Stimulated activated naive CD8-positive, alpha-beta T cell treated with anti-CD3 and anti-CD28 coated beads, Interleukin-15, Interleukin-2, amounts not matched to agents 100 U/mL and 50 U/mL, for 24 hours (primary cell): Measurements from ENCODE around the gene PNMT.
A peak's percentile ranks its signal among the peaks of the same experiment; 100 is the strongest.

Source experiments
- ATAC-seq: fragments of 150-1000 bp; cut with Tn5 transposase; one replicate; pipeline ENCODE4 v1.10.0; 2021
- DNase-seq: peaks from one replicate; pipeline ENCODE4 v3.0.0; 2021

PNMT gene

GRCh38 chr17:39633570-39634183 lies 34.6 kb upstream of the PNMT start:
- DNase-seq (no peak), ATAC-seq (no peak)

GRCh38 chr17:39634384-39634871 lies 33.8 kb upstream of the PNMT start:
- DNase-seq, result no peak
- no peak for ATAC-seq

- DNase-seq, result no peak
- ATAC-seq, result no peak
Observed at GRCh38 chr17:39635614-39636176, 32.6 kb upstream of the PNMT start.

- DNase-seq (no peak), ATAC-seq (peak; percentile 1)
Observed at GRCh38 chr17:39636587-39636926, 31.7 kb upstream of the PNMT start.

- peak; percentile 94 for ATAC-seq
- DNase-seq, result peak; percentile 96
Observed at GRCh38 chr17:39636927-39637736, 31.1 kb upstream of the PNMT start, which contains the start of gene STARD3. Gene STARD3 (plus strand): TSS chr17:39637144. CDS start chr17:39653532, 16,388 bp downstream.

GRCh38 chr17:39638317-39638716 lies 29.9 kb upstream of the PNMT start:
- DNase-seq (no peak), ATAC-seq (no peak)

GRCh38 chr17:39639043-39639442 lies 29.2 kb upstream of the PNMT start:
- no peak for DNase-seq
- no peak for ATAC-seq

GRCh38 chr17:39639566-39640458 lies 28.4 kb upstream of the PNMT start:
- ATAC-seq (no peak), DNase-seq (no peak)

- DNase-seq (no peak), ATAC-seq (no peak)
Observed at GRCh38 chr17:39640591-39641031, 27.6 kb upstream of the PNMT start.

GRCh38 chr17:39641097-39641496 lies 27.2 kb upstream of the PNMT start:
- ATAC-seq (no peak), DNase-seq (no peak)

GRCh38 chr17:39641883-39642282 lies 26.4 kb upstream of the PNMT start:
- no peak for DNase-seq
- ATAC-seq, result no peak

GRCh38 chr17:39642291-39643074 lies 25.8 kb upstream of the PNMT start:
- DNase-seq, result no peak
- no peak for ATAC-seq

- ATAC-seq (no peak), DNase-seq (no peak)
Observed at GRCh38 chr17:39643271-39643670, 25.0 kb upstream of the PNMT start.

- ATAC-seq, result no peak
- DNase-seq, result no peak
Observed at GRCh38 chr17:39647256-39647655, 21.0 kb upstream of the PNMT start.

- no peak for ATAC-seq
- DNase-seq, result no peak
Observed at GRCh38 chr17:39648616-39649366, 19.5 kb upstream of the PNMT start.

GRCh38 chr17:39650121-39650579 lies 18.1 kb upstream of the PNMT start:
- DNase-seq, result no peak
- ATAC-seq, result no peak

- no peak for ATAC-seq
Observed at GRCh38 chr17:39651923-39652586, 16.2 kb upstream of the PNMT start.

GRCh38 chr17:39652587-39653315 lies 15.5 kb upstream of the PNMT start:
- ATAC-seq (peak; percentile 11), DNase-seq (no peak)

More at GRCh38 chr17:39651923-39652586, 16.2 kb upstream of the PNMT start:
- no peak for DNase-seq

GRCh38 chr17:39653316-39653661 lies 15.0 kb upstream of the PNMT start:
- no peak for ATAC-seq

More at GRCh38 chr17:39653316-39653661, 15.0 kb upstream of the PNMT start:
- DNase-seq, result no peak
